ENCODE data around the gene SOWAHB.

GRCh38 chr4:76883147-76883546 is 14.8 kb downstream of the SOWAHB start:
- no peak for TF ChIP-seq CTCF (IDR thresholded peaks at IDR 0.05)
- TF ChIP-seq ZFX (IDR thresholded peaks at IDR 0.05; ENCODE audit: borderline replicate concordance): no peak
